ENCODE measurements around the gene EP400.

Gene EP400

GRCh38 chr12:131922772-131923171 lies 27.0 kb upstream of the EP400 start:
- H3K27ac ChIP-seq, result no peak overlapping the region
- DNase-seq (ENCODE audit: low read depth, low spot score), result no peak

DNA sequence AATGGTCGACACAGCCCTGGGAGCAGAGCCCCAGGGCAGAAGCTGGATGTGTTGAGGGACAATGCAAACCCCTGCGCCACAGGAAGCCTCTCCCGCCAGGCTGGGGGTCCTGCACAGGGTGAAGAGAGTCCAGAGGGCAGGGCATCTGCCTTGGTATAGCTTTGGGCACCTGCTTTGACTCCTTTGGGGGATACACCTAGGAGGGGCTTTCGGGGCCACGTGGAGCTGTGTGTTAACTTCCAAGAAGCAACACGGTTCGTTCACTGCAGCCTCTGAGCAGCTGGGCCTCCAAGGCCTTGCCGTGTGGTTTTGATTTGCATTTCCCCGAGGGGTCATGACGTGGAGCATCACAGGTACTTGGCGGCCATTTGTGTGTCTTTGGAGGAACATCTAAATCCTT lies 26.5 kb upstream of the EP400 start:
- DNase-seq (ENCODE audit: low read depth, low spot score), result no peak
- no peak overlapping the region for H3K27ac ChIP-seq

DNA sequence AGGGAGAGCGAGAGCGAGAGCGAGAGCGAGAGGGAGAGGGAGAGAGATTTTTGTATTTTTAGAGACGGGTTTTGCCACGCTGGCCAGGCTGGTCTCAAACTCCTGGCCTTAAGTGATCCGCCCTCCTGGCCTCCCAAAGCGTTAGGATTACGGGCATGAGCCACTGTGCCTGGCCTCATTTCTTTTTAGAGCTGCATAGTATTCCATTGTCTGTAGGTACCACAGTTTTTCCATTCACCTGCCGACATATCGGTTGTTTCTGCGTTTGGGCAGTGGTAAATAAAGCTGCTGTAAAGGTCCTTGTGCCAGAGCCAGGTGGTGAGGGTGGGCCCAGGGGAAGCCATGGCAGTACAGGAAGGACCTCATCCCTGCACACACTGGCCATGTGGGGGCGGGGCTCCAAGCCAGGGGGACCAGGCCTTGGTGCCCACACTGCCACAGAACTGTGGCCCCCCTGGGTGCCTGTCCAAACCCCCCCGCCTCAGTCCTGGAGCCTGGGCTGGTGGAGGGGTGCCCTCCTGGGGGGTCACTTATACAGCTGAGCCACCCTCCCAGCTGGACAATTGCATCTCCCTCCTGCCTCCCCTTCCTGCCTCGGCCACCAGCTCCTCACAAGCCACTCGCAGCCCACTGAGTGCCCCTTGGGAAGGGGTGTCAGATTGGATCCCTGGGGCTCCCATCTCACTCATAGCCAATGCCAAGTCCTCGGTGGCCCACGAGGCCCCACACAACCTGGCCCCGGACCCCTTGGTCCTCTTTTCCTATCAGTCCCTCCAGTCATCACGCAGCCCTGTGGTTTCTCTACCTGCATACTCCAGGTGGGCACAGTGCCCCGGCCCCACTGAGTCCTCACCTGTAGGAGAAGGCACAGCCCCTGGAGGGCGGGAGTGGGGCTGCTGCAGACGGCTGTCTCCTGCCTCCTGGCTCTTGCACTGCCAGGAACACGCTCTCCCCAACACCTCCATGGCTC lies 22.3 kb upstream of the EP400 start:
- no peak for DNase-seq (ENCODE audit: low read depth, low spot score)
- no peak overlapping the region for H3K27ac ChIP-seq

GRCh38 chr12:131928080-131928710 lies 21.5 kb upstream of the EP400 start:
- H3K27ac ChIP-seq, result peak overlapping the region; percentile 36
- DNase-seq (ENCODE audit: low read depth, low spot score), result no peak

GRCh38 chr12:131928711-131929580 lies 20.8 kb upstream of the EP400 start, which contains the start of gene PUS1:
Gene PUS1, plus strand, starts transcription at chr12:131929276. Its CDS starts 447 bp downstream, at chr12:131929723.
- DNase-seq (ENCODE audit: low read depth, low spot score), result peak; percentile 68

GRCh38 chr12:131929581-131930456 lies 19.9 kb upstream of the EP400 start:
- H3K27ac ChIP-seq, result peak overlapping the region; percentile 27
- no peak for DNase-seq (ENCODE audit: low read depth, low spot score)

More at GRCh38 chr12:131928711-131929580, 20.8 kb upstream of the EP400 start, which contains the start of gene PUS1:
- H3K27ac ChIP-seq, result peak within 1 kb of the TSS; percentile 36

- H3K27ac ChIP-seq, result no peak overlapping the region
- DNase-seq (ENCODE audit: low read depth, low spot score), result no peak
These were observed 19.2 kb upstream of the EP400 start for GRCh38 chr12:131930510-131930909.

DNA sequence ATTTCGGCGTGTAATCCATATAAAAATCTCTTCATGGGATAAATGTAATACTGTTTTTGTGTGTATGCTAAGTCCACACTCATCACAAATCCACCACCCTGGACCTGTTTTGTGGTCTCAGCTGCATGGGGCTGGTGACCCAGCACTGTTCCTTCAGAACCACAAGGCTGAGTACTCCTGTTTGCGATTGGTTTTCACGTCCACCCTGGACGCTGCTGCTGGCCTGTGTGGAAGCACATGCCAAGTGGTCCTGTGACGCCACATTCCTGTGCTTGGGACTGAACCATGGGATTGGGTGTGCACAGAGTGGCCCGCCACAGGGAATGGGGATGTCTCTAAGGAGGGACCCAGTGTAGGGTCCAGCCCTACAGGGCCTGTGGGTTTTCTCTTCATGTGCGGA lies 16.4 kb upstream of the EP400 start:
- DNase-seq (ENCODE audit: low read depth, low spot score), result no peak
- no peak overlapping the region for H3K27ac ChIP-seq

DNA sequence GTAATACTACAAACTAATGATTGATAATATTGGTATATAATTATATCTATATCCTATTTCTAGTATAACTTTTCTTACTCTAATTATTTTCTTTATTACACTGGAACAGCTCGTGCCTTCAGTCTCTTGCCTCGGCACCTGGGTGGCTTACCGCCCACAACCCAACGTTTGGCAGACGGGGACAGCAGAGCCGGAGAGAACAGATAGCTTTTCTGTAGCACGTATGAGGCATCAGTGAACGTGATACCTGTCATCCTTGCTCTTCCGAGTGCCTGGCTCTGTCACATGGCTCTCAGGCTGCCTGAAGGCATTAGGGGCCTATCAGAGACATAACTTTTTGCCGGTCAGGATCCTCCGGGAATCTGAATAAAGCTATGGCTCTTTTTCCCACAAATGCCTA lies 15.2 kb upstream of the EP400 start:
- no peak for DNase-seq (ENCODE audit: low read depth, low spot score)
- H3K27ac ChIP-seq, result no peak overlapping the region

- H3K27ac ChIP-seq, result no peak overlapping the region
- DNase-seq (ENCODE audit: low read depth, low spot score), result no peak
These were observed 11.7 kb upstream of the EP400 start for GRCh38 chr12:131938082-131938481.

- no peak overlapping the region for H3K27ac ChIP-seq
- DNase-seq (ENCODE audit: low read depth, low spot score), result no peak
These were observed 10.7 kb upstream of the EP400 start for GRCh38 chr12:131939007-131939406.

GRCh38 chr12:131940141-131940547 lies 9.6 kb upstream of the EP400 start:
- no peak overlapping the region for H3K27ac ChIP-seq
- no peak for DNase-seq (ENCODE audit: low read depth, low spot score)

DNA sequence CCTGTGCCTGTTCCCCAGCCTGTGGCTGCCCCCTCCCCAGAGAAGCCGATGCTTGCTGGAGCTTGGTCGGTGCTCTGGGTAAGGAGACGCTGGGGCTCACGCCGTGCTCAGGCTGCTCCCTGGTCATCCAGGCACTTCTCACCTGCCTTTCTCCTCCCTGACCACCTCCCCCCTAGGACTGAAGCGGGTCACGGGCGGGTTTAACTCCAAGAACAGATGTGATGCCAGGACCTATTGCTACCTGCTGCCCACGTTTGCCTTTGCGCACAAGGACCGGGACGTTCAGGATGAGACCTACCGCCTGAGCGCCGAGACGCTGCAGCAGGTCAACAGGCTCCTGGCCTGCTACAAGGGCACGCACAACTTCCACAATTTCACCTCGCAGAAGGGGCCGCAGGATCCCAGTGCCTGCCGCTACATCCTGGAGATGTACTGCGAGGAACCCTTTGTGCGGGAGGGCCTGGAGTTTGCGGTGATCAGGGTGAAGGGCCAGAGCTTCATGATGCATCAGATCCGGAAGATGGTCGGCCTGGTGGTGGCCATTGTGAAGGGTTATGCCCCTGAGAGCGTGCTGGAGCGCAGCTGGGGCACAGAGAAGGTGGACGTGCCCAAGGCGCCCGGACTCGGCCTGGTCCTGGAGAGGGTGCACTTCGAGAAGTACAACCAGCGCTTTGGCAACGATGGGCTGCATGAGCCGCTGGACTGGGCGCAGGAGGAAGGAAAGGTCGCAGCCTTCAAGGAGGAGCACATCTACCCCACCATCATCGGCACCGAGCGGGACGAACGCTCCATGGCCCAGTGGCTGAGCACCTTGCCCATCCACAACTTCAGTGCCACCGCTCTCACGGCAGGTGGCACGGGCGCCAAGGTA lies 8.4 kb upstream of the EP400 start:
- no peak overlapping the region for H3K27ac ChIP-seq
- DNase-seq (ENCODE audit: low read depth, low spot score), result no peak

GRCh38 chr12:131941987-131942341 lies 7.8 kb upstream of the EP400 start:
- DNase-seq (ENCODE audit: low read depth, low spot score), result no peak
- no peak overlapping the region for H3K27ac ChIP-seq

GRCh38 chr12:131942671-131943070 lies 7.1 kb upstream of the EP400 start:
- no peak for DNase-seq (ENCODE audit: low read depth, low spot score)
- H3K27ac ChIP-seq, result no peak overlapping the region

GRCh38 chr12:131943389-131943788 lies 6.4 kb upstream of the EP400 start:
- DNase-seq (ENCODE audit: low read depth, low spot score), result no peak

DNA sequence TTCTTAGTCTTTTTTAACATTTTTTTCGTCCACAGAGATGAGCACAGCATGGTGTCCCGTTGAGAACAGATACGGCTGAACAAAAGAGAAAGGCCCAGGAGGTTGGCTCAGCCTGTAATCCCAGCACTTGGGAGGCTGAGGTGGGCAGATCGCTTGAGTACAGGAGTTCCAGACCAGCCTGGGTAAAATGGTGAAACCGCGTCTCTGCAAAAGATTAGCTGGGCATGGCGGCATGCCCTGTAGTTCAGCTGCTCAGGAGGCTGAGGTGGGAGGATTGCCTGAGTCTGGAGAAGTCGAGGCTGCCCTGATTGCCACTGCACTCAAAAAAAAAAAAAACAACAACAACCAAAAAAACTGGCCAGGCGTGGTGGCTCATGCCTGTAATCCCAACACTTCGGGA lies 5.9 kb upstream of the EP400 start:
- no peak for DNase-seq (ENCODE audit: low read depth, low spot score)
- no peak overlapping the region for H3K27ac ChIP-seq

More at GRCh38 chr12:131943389-131943788, 6.4 kb upstream of the EP400 start:
- no peak overlapping the region for H3K27ac ChIP-seq

- H3K27ac ChIP-seq, result no peak overlapping the region
- no peak for DNase-seq (ENCODE audit: low read depth, low spot score)
These were observed 5.0 kb upstream of the EP400 start for GRCh38 chr12:131944601-131945251.

Data from epithelial cell of prostate (primary cell).